NOMO-1 treated with DMSO at 0.1 percent for 48 hours (cell line): ENCODE data around the gene NDFIP2.
"Not testable (repeated sequence)": the region's sequence is repeated elsewhere in the genome, so short reads cannot be mapped to it uniquely, and the experiment has no call there.

ENCODE experiments used
- DNase-seq: peaks from one replicate; lab custom pipeline; 2025; ENCODE audit not compliant: unreplicated experiment; lab: John Stamatoyannopoulos, UW

NDFIP2 gene

DNA sequence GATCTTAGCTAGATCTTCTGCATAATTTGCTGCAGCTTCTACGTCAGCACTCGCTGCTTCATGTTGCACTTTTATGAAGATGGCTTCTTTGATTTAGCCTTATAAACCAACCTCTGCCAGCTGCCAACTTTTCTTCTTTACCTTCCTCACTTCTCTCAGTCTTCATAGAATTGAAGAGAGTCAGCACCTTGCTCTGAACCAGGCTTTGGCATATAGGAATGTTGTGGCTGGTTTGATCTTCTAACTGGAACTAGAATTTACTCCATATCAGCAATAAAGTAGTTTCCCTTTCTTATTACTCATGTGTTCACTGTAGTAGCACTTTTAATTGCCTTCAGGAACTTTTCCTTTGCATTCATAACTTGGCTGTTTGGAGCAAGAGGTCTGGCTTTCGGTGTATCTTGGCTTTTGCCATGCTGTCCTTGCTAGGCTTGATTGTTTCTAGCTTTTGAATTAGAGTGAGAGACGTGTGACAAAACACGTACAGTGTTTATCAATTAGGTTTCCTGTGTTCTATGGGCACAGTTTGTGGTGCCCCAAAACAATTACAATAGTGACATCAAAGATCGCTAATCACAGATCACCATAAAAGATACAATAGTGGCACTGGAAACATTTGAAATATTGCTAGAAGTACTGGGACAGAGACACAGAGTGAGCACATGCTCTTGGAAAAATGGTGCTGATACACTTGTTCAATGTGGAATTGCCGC is 50.7 kb downstream of the NDFIP2 start:
- no peak for DNase-seq

DNA sequence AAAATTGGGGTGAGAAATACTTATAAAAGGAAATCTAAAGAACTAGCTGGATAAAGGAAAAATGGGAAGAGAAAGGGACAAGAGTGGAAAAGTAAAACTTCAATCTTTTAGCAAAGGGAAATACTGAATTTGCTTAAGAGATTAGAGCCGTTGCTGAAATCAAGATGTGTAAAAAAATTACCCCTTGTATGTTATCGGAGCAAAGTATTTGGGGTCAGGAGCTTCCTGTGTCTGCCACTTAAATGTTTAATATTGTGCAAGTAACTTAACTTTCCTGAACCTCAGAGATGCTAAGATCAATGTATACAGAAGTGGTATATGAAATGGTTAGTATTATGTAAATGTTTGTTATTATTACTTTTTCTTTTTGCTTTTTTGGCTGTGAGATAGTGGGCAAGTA is 51.6 kb downstream of the NDFIP2 start:
- DNase-seq, result no peak

DNA sequence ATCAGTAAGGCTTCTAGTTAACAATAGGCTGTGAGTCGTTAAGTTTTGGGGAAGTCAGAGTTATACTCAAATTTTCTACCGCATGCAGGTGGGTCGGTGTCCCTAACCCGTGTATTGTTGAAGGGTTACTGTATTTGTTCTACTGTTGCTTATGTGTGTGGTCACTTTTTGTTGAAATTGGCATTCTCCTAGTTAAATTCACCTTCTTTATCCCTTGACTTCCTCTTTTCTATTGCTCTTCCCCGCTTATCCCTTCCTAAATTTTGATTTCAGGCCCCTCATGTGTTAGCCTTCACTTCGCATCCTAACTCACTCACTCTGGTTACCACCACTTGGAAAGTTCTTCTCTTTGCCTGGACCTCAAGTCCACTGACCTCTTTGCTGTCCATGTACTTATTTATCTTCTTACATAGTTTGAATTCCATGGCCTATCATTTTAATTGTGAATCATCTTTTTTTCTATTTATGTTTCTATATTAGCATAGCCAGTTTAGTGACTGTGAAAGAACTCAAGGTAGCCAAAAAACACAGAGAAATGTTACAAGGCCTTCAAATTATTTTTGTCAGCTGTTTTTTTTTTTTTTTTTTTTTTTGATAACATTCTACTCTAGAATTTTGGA is 52.9 kb downstream of the NDFIP2 start:
- DNase-seq, result no peak

DNA sequence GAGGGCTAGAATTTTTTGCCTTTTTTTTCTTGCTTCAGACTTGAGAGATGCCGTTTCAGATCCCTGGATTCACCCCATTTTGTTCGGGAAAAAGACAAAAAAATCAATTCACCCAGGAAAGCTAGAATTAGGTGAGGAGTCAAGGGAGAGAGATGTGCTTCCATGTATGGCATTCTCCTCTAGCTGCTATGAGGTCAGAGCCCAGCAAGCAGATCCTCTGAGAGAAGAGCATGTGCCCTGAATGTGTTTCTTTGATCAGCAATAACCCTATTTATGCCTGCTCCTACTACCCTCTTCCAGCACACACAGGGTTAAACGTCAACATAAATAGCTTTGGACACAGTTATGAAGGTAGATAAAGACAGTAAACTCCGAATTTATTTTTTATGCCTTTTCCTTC is 53.6 kb downstream of the NDFIP2 start:
- no peak for DNase-seq

DNA sequence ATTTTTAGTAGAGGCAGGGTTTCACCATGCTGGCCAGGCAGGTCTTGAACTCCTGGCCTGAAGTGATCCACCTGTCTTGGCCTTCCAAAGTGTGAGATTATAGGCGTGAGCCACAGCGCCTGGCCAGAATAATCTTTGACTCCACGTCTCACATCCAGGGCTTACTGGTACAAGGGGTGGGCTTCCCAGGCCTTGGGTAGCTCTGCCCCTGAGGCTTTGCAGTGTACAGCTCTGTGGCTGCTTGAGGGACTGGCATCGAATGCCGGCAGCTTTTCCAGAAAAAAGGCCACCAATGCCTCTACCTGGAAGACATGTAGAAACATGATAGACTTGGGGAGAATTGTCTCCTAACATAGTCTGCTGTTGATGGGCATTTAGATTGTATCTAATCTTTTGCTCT is 57.8 kb downstream of the NDFIP2 start:
- no peak for DNase-seq

DNA sequence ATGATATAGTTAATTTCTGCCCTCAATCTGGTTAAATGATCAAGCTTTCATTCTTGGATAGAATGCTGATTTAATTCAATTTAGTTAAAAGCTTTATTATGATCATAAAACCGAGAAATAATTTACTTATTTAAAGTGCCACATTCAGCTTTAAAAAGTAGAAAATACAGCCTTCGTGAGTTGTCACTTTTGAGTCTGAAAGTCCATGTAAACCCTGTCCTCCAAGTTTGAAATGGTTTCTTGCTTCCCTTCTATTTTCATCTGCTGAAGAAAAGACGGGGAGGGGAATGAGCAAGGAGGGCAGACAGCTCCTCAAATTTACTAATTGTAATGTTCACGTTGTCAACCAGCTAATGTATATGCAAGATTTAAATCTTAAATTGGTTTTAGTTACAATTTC is 59.5 kb downstream of the NDFIP2 start:
- no peak for DNase-seq

DNA sequence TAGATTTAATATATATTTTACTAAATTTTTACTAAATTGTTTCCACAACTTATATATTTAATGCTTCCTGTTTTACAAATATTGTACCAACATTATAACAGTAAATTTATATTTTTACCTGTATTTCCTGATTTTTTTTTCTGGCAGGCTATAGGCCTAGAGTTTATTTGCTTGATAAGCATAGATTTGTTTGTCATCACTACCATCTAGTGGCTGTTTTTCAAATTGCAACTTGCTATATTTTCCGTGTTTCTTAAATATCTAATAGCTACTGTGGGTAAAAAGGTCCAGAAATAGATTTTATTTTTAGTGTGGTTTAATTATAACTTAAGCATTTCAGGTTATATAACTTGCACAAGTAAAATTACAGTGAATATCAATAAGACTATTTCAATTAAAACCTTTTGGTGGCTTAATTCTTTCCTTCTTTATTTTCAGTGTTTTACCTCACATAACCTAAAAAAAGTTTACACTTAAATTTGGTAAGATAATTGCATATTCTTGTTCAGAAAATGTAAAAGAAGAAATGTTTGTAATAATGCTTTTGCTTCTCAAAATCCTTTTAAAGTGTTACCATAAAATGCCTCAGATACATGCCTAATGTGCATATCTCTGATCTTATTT is 60.6 kb downstream of the NDFIP2 start:
- DNase-seq, result peak; percentile 48

DNA sequence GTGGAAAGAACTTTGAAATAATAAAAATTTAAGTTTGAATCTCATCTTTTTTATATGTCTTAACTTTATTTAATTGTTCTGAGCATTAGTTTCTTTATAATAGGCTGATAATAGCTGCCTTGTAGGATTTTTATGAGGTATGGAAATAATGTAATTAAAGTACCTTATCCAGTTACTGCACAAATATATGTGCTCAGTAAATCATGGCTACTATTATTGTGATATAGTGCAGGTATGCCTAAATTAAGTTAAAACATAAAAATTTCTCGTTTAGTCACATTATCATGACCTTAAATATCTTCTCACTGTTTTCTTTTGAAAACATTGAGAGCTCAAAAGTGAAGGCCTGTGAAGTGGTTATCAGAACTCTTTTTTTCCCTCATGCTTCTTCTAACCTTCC is 62.9 kb downstream of the NDFIP2 start:
- no peak for DNase-seq

DNA sequence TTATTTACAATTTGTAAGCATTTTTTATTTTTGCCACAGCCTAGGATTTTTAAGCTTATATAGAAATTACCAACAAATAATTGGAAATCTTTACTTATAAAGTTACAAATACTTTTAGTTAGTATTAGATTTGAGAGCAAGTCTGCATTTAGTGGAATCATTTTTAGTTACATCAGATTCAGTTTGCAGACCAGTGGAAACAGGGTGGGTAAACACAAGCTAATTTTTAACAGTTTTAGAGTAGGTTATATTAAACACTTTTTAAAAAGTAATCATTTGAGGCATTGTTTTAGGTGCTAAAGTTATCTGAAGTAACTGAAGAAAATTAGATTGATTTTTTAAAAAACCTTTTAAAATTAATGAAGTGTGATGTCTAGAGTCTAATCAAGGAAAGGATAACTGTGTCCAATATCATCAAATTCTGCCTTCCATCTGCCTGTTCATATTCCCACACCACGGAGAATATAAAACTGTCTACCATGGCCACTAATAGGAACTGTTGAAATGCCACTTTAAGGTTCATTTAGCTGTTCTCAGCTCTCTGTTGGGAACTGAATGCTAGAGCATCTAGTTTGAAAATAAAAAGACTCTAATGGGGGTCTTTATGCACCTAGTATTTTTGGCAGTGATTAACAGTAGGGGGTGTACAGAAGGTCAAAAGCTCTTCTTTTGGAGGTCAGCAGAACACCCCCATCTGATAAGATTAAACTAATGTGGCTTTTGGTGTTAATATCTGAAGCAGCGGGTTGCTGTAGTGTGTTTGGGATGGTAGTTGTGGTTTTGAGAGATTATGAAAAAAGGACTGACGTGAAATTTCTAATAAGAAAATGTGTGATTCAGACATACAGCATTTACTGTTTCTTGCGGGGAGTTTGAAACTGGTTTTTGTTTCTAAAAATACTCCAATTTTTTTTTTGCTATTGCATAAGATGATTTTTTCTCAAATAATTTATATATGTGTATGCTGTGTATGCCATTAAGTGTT is 66.5 kb downstream of the NDFIP2 start:
- no peak for DNase-seq

DNA sequence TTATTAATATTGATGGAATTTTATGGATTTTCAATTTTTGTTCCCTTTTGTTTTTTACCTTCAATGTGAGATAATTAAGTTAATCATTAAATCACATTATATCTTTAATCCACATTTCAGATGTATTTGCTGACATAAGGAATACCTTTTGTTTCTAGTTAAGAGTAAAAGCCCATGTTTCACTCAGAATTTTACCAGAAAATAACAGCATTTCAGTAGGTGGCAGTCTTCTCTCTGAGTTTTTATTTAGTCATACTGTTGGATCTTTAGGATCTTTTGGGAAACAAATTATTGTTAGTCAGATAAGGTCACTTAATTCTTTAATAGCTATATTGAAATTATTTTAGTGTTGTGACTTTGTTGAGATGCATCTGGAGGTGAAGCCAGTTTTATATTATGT is 67.9 kb downstream of the NDFIP2 start:
- DNase-seq, result no peak

DNA sequence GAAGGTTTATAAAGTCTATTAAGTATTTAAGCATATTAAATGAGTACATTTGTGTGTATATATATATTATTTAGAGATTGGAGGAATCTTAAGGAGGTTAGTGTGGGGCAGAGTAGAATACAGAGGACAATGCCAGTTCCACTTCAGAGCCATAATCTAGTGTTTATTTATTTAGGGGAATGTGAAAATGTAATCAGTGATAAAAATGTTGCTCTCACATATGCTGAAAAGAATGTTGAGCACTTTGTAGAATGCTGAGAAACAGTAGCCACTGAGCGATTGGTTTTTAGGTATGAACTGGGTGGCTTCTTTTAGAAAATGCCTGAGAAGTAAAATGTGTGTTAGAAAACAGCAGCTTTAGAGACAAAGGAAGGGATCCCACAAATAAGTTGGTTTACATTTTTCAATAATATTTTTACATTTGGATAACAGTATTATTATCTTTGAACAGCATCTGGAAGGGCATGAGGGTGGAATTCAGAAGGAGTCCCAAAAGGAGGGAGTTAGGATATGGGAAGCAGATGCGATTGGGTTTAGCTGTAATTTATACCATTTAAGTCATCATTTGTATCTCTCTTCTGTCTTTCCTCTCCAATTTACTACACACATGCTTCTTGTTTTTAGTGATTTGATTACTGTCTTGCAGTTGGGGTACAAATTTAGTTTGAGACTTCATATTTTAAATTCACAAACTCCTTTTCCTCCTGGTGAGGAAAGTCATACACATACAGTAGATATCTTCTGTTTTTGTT is 68.6 kb downstream of the NDFIP2 start:
- no peak for DNase-seq

DNA sequence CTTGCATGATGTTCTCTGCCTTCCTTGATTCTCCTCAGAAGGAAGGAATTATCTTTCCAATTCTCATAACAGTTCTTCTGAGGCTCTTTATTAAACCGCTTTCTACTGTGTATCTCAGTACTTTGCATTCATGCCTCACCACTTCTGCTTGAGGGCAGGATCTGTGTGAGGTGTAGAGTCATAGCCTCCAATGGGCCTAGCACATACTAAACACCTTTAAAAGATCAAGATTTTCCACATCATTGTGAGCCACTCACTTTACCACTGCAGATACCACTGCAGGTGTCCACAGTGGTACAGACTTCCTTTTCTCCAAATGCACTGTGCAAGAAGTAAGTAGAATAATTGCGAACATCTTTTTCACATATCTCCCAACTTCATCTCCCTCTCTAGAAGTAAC is 76.7 kb downstream of the NDFIP2 start:
- DNase-seq, result no peak

DNA sequence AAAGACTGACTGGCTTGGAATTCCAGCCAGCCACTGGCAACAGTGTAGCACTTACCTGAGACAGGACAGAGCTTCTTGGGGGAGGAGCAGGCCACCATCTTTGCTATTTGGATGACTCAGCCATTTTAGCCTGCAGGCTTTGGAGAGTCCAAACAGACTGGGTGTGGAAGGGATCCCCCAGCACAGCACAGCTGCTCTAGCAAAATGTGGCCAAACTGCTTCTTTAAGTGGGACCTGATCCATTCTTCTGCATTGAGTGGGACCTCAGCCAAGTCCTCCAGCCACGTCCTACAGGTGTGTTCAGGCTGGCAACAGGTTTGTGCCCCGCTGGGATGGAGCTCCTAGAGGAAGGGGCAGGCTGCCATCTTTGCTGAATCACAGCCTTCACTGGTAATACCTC is 80.0 kb downstream of the NDFIP2 start:
- no peak for DNase-seq

DNA sequence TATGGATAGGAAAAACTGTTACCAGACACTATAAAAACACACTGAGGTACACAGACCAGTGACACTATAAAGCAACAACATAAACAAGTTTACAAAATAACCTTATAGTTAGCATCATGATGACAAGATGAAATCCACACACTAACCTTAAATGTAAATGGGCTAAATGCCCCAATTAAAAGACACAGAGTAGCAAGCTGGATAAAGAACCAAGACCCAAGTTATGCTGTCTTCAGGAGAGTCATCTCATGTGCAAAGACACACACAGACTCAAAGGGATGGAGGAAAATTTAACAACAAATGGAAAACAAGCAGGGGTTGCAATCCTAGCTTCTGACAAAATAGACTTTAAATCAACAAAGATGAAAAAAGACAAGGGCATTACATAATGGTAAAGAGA is 81.6 kb downstream of the NDFIP2 start:
- no peak for DNase-seq

DNA sequence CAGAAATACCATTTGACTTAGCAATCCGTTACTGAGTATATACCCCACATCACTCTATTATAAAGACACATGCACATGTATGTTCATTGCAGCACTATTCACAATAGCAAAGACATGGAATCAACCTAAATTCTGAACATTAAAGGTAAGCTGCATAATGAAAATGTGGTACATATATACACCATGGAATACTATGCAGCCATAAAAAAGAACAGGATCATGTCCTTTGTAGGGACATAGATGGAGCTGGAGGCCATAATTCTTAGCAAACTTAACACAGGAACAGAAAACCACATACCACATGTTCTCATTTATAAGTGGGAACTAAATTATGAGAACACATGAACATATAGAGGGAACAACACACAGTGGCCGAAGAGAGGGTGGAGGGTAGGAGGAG is 85.2 kb downstream of the NDFIP2 start:
- no peak for DNase-seq

DNA sequence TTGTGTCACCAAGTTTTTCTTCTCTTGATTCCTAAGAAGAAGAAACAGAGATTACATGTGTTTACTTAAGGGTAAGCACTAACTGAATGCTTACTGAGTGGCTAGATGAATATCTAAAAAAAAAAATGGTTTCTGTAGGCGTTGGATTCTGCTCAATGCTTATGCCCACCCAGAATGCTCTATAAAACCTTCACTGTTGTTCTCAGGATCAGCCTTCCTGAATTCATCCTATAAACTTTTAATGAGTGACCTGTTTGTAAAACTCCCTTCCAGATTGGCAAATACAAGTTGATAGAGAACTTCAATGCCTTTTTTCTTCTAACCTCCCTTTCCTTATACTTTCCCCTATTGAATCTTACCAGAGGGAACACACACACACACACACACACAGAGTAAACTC is 90.2 kb downstream of the NDFIP2 start:
- no peak for DNase-seq

DNA sequence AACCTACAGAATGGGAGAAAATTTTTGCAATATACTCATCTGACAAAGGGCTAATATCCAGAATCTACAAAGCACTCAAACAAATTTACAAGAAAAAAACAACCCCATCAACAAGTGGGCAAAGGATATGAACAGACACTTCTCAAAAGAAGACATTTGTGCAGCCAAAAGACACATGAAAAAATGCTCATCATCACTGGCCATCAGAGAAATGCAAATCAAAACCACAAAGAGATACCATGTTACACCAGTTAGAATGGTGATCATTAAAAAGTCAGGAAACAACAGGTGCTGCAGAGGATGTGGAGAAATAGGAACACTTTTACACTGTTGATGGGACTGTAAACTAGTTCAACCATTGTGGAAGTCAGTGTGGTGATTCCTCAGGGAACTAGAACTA is 92.9 kb downstream of the NDFIP2 start:
- DNase-seq, result not testable (repeated sequence)

DNA sequence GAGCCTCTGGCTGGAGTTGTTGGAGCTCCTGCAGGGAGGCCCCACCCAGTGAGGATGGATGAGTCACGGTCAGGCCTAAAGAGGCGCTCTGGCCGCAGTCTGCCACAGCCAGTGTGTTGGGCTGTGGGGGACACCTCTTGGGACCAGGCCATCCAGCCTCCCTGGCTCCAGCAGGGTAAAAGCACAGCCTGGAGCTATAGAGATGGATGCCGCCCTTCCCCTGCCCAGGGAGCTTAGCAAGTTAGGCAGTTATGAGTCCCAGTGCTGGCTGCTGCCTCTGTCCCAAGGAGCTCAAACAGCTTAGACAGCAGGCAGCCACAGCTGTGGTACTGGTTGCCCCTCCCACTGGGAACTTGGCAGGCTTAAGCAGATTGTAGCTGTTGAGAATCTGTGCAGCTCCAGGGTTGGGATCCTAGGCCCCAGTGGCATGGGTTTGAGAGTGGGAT is 100.9 kb downstream of the NDFIP2 start:
- DNase-seq, result no peak

DNA sequence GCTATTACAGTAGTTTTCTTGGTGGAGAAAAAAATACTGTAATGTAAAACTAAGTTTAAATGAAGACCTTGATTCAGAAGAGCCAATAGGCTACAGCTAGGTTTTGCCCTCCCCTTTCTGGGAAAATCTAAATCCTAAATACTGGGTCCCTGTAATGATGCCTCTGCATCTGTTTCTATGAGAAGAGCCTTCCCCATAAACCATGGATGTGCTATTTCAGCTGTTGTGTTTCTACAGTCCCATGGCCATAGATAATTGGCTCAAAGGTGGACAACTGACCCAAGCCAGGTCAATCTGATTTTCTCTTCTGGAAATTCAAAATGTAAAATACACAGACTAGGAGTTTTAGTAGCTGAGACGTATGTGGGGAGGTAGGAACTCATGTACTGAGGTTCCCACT is 101.9 kb downstream of the NDFIP2 start:
- DNase-seq, result no peak

DNA sequence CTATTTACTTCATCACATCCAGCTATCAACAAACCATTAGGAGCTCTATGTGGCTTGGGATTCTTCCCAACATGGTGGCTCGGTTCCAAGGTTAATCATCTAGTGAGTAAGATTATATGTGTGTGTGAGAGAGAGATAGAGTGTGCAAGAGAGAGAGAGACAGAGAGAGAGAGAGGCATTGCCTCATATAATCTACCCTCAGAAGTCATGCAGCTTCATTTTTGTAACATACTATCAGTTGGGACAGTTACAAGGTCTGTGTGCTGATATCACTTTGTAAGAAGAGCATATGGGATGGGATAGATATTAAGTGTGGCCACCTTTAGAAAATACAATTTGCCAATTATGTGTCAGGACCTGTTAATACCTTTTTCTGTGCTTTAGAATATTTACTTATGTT is 104.1 kb downstream of the NDFIP2 start:
- DNase-seq, result no peak
